GM23248 (cell line): ENCODE results near the gene PEX10. TPM values are rescaled to one million over a fixed set of nuclear protein-coding genes. Genes with fewer than 3 reads are reported as not detected.

ENCODE experiments used
- DNase-seq: peaks from one replicate; pipeline ENCODE4 v3.0.0-alpha.2; 2015
- H2AFZ ChIP-seq: fragments of 200-600 bp; sonication (generic); 2 replicates; pipeline ENCODE4 v1.6.1; 2016; ENCODE audit warnings: antibody characterized with exemption
- H3F3A ChIP-seq: fragments of 200-600 bp; sonication (generic); 2 replicates; pipeline ENCODE4 v1.6.1; 2016; ENCODE audit warnings: mild to moderate bottlenecking, antibody characterized with exemption, mixed run types; ENCODE audit not compliant: insufficient read depth
- H3K27ac ChIP-seq: fragments of 200-600 bp; sonication (generic); 2 replicates; pipeline ENCODE4 v1.5.1; 2016; ENCODE audit warnings: mild to moderate bottlenecking
- H3K27me3 ChIP-seq: fragments of 200-600 bp; sonication (generic); replicated peaks from 2 replicates; pipeline ENCODE4 v1.6.1; 2016; ENCODE audit warnings: mild to moderate bottlenecking; ENCODE audit not compliant: insufficient read depth
- H3K36me3 ChIP-seq: fragments of 200-600 bp; sonication (generic); 2 replicates; pipeline ENCODE4 v1.6.1; 2016; ENCODE audit warnings: low read depth, mild to moderate bottlenecking
- H3K4me1 ChIP-seq: fragments of 200-600 bp; sonication (generic); 2 replicates; pipeline ENCODE4 v1.6.1; 2016; ENCODE audit warnings: mild to moderate bottlenecking; ENCODE audit not compliant: insufficient read depth
- H3K4me2 ChIP-seq: fragments of 200-600 bp; sonication (generic); one replicate; pipeline ENCODE4 v1.6.1; 2016; ENCODE audit warnings: mild to moderate bottlenecking; ENCODE audit not compliant: unreplicated experiment
- H3K4me3 ChIP-seq: fragments of 200-600 bp; sonication (generic); 2 replicates; pipeline ENCODE4 v1.5.1; 2016; ENCODE audit warnings: mild to moderate bottlenecking
- H3K79me2 ChIP-seq: fragments of 200-600 bp; sonication (generic); 2 replicates; pipeline ENCODE4 v1.6.1; 2016; ENCODE audit warnings: mild to moderate bottlenecking; ENCODE audit not compliant: insufficient read depth
- H3K9ac ChIP-seq: fragments of 200-600 bp; sonication (generic); 2 replicates; pipeline ENCODE4 v1.6.1; 2016; ENCODE audit warnings: mild to moderate bottlenecking
- H3K9me2 ChIP-seq: fragments of 200-600 bp; sonication (generic); 2 replicates; pipeline ENCODE4 v1.6.1; 2016; ENCODE audit warnings: mixed run types, mild to moderate bottlenecking, moderate library complexity; ENCODE audit not compliant: insufficient read depth
- H3K9me3 ChIP-seq: fragments of 200-600 bp; sonication (generic); one replicate; pipeline ENCODE4 v1.6.1; 2017; ENCODE audit warnings: low read depth
- H4K20me1 ChIP-seq: fragments of 200-600 bp; sonication (generic); 2 replicates; pipeline ENCODE4 v1.6.0; 2016; ENCODE audit not compliant: insufficient read depth
- EZH2 ChIP-seq: fragments of 200-600 bp; sonication (generic); IDR thresholded peaks from 2 replicates; pipeline ENCODE4 v1.6.1; 2018; ENCODE audit warnings: antibody characterized with exemption, mild to moderate bottlenecking; ENCODE audit not compliant: insufficient read depth, poor library complexity, severe bottlenecking
- EZH2phosphoT487 ChIP-seq: fragments of 200-600 bp; sonication (generic); IDR thresholded peaks from 2 replicates; pipeline ENCODE4 v1.6.1; 2018; ENCODE audit warnings: antibody characterized with exemption, moderate library complexity, mild to moderate bottlenecking, low read depth; ENCODE audit not compliant: insufficient read depth
- WGBS, 2 experiments: methylation state at CpG; one replicate each; pipeline ENCODE4 v1.1.6; 2015 to 2017; ENCODE audit warnings: low lambda C conversion rate in 2 of 2, low coverage in 1 of 2; ENCODE audit errors: missing lambda C conversion rate in 2 of 2; 5-methylcytosine and 5-hydroxymethylcytosine counted together
- in situ Hi-C: fragments of 300-500 bp; cut with MboI; formaldehyde crosslinking; loops from 2 replicates; pipeline ENCODE4 v1.15.0; 2020
- polyA plus RNA-seq: library from polyadenylated mRNA; unstranded; fragments of >200 nt; fragmentation: Nextera tagmentation; extraction: Ambion mirVana; gene quantifications from 2 replicates; pipeline ENCODE4 v1.2.1, GENCODE V29; 2016
- total RNA-seq: library from RNA; depleted of rRNA; stranded (reverse); fragments of >200 nt; shearing (Covaris generic); gene quantifications from 2 replicates; pipeline ENCODE4 v1.2.3, GENCODE V29; 2014

The PEX10 gene
- total and polyA plus RNA-seq, 2 experiments from 2014 or later, result 24.7 to 51.3 TPM

- peak; percentile 24 for DNase-seq
- TF ChIP-seq EZH2, result no peak
- TF ChIP-seq EZH2phosphoT487, result no peak
- Histone ChIP-seq H3F3A (peaks cover 20% of the 10 kb centered on the region), H3K36me3 (peaks cover 16% of the 10 kb centered on the region), H2AFZ (no peak overlapping the region), H3K79me2 (peaks cover 33% of the 10 kb centered on the region), H3K4me2 (no peak overlapping the region), H3K9ac (0 out of 2 replicates have a peak overlapping the region, but pooled peaks have one; percentile 3), H3K27ac (0 out of 2 replicates have a peak overlapping the region, but pooled peaks have one; percentile 18), H3K4me3 (no peak overlapping the region), H3K9me2 (no peaks in the 10 kb centered on the region), H3K27me3 (no peaks in the 10 kb centered on the region), H4K20me1 (no peaks in the 10 kb centered on the region), H3K9me3 (no peaks in the 10 kb centered on the region), H3K4me1 (no peaks in the 10 kb centered on the region)
- in situ Hi-C loops, result loop anchor here (25.0 kb wide), 1 partner anchor 607 kb away; the partner anchor contains the start of gene ACTRT2
- 68 to 77% methylated on average over 23 to 28 of the region's 28 CpGs for WGBS, 2 experiments
Measured at GRCh38 chr1:2405588-2406295, 6.6 kb downstream of the PEX10 start.

GRCh38 chr1:2404890-2405511, 7.4 kb downstream of the PEX10 start:
- in situ Hi-C loops, result loop anchor here (25.0 kb wide), 1 partner anchor 607 kb away; the partner anchor contains the start of gene ACTRT2

GRCh38 chr1:2404142-2404889, 8.0 kb downstream of the PEX10 start:
- Histone ChIP-seq H3K9me3 (no peaks in the 10 kb centered on the region), H3K4me1 (no peaks in the 10 kb centered on the region), H3K4me3 (no peak overlapping the region), H3K36me3 (peaks cover 30% of the 10 kb centered on the region), H4K20me1 (no peaks in the 10 kb centered on the region), H3K27ac (no peak overlapping the region), H3F3A (peaks cover 26% of the 10 kb centered on the region), H3K27me3 (no peaks in the 10 kb centered on the region), H3K79me2 (peaks cover 45% of the 10 kb centered on the region), H3K9me2 (no peaks in the 10 kb centered on the region), H3K4me2 (no peak overlapping the region), H3K9ac (no peak overlapping the region), H2AFZ (no peak overlapping the region)
- in situ Hi-C loops, result loop anchor here (25.0 kb wide), 1 partner anchor 608 kb away; the partner anchor contains the start of gene ACTRT2
- 90 to 94% methylated on average over 27 to 29 of the region's 29 CpGs for WGBS, 2 experiments
- no peak for DNase-seq
- TF ChIP-seq EZH2phosphoT487, result no peak
- TF ChIP-seq EZH2, result no peak

More at GRCh38 chr1:2404890-2405511, 7.4 kb downstream of the PEX10 start:
- Histone ChIP-seq H2AFZ (no peak overlapping the region), H3K4me2 (no peak overlapping the region), H3K27me3 (no peaks in the 10 kb centered on the region), H3K27ac (0 out of 2 replicates have a peak overlapping the region, but pooled peaks have one; percentile 18), H3K9me3 (no peaks in the 10 kb centered on the region), H3K9ac (0 out of 2 replicates have a peak overlapping the region, but pooled peaks have one; percentile 3), H3K36me3 (peaks cover 23% of the 10 kb centered on the region), H4K20me1 (no peaks in the 10 kb centered on the region), H3K79me2 (peaks cover 38% of the 10 kb centered on the region), H3K9me2 (no peaks in the 10 kb centered on the region), H3F3A (peaks cover 23% of the 10 kb centered on the region), H3K4me3 (no peak overlapping the region), H3K4me1 (no peaks in the 10 kb centered on the region)
- WGBS, 2 experiments, result 82 to 83% methylated on average over 24 of the region's 24 CpGs
- DNase-seq, result no peak
- TF ChIP-seq EZH2 (no peak), EZH2phosphoT487 (no peak)

GRCh38 chr1:2403273-2403672, 9.1 kb downstream of the PEX10 start:
- H3K4me3 ChIP-seq, result no peak overlapping the region
- H3K9ac ChIP-seq, result no peak overlapping the region
- H3K9me3 ChIP-seq, result no peaks in the 10 kb centered on the region
- DNase-seq, result no peak
- no peak overlapping the region for H3K27ac ChIP-seq
- no peak for TF ChIP-seq EZH2phosphoT487
- no peak for TF ChIP-seq EZH2
- no peaks in the 10 kb centered on the region for H3K27me3 ChIP-seq
- peaks cover 35% of the 10 kb centered on the region for H3K36me3 ChIP-seq
- no peaks in the 10 kb centered on the region for H3K4me1 ChIP-seq
- H3F3A ChIP-seq, result peaks cover 33% of the 10 kb centered on the region
- in situ Hi-C loops, result loop anchor here (25.0 kb wide), 1 partner anchor 609 kb away; the partner anchor contains the start of gene ACTRT2
- no peaks in the 10 kb centered on the region for H4K20me1 ChIP-seq
- H3K9me2 ChIP-seq, result no peaks in the 10 kb centered on the region
- no peak overlapping the region for H3K4me2 ChIP-seq
- H3K79me2 ChIP-seq, result peaks cover 56% of the 10 kb centered on the region
- H2AFZ ChIP-seq, result no peak overlapping the region
- WGBS, 2 experiments, result 87 to 88% methylated on average over 19 of the region's 19 CpGs
